ENCODE measurements around the gene SYCP2.

- TF ChIP-seq CTCF (IDR thresholded peaks at IDR 0.05) (no peak), ZFX (IDR thresholded peaks at IDR 0.05; ENCODE audit: borderline replicate concordance) (no peak)
Observed at GRCh38 chr20:59888050-59888449, 45.4 kb downstream of the SYCP2 start.

Data from 22Rv1 (cell line).